GM18519 (cell line): Measurements from ENCODE around the gene HJURP.

ENCODE experiments used
- ATAC-seq: cut with Tn5 transposase; IDR thresholded peaks from one replicate; pipeline ENCODE4 v1.9.1; 2021; ENCODE audit warnings: mild to moderate bottlenecking, moderate library complexity; ENCODE audit not compliant: unreplicated experiment, low FRiP score

Gene HJURP

GRCh38 chr2:233816771-233817170 lies 37.6 kb downstream of the HJURP start:
- ATAC-seq, result no peak

- no peak for ATAC-seq
These were observed 38.0 kb downstream of the HJURP start for GRCh38 chr2:233816334-233816733.

GRCh38 chr2:233815861-233816260 lies 38.5 kb downstream of the HJURP start:
- no peak for ATAC-seq

- ATAC-seq, result no peak
These were observed 40.1 kb downstream of the HJURP start for GRCh38 chr2:233814056-233814835.

- no peak for ATAC-seq
These were observed 40.9 kb downstream of the HJURP start for GRCh38 chr2:233813236-233814055.

- ATAC-seq, result no peak
These were observed 42.6 kb downstream of the HJURP start for GRCh38 chr2:233811732-233812131.

- ATAC-seq, result no peak
These were observed 43.2 kb downstream of the HJURP start for GRCh38 chr2:233811087-233811486.

GRCh38 chr2:233810385-233810784 lies 44.0 kb downstream of the HJURP start:
- no peak for ATAC-seq

- ATAC-seq, result no peak
These were observed 46.1 kb downstream of the HJURP start for GRCh38 chr2:233807966-233808935.

GRCh38 chr2:233807215-233807865 lies 47.0 kb downstream of the HJURP start:
- no peak for ATAC-seq

- ATAC-seq, result no peak
These were observed 50.3 kb downstream of the HJURP start for GRCh38 chr2:233803994-233804393.

GRCh38 chr2:233803292-233803911 lies 50.9 kb downstream of the HJURP start:
- no peak for ATAC-seq

- ATAC-seq, result no peak
These were observed 52.1 kb downstream of the HJURP start for GRCh38 chr2:233802132-233802815.

- no peak for ATAC-seq
These were observed 52.8 kb downstream of the HJURP start for GRCh38 chr2:233801357-233802131.

- ATAC-seq, result no peak
These were observed 54.1 kb downstream of the HJURP start for GRCh38 chr2:233800208-233800607.

- ATAC-seq, result no peak
These were observed 54.6 kb downstream of the HJURP start for GRCh38 chr2:233799716-233800115.

GRCh38 chr2:233799087-233799665 lies 55.2 kb downstream of the HJURP start:
- ATAC-seq, result no peak
